Stimulated activated CD4-positive, alpha-beta T cell treated with anti-CD3 and anti-CD28 coated beads, Interleukin-4, amount 100 ng/mL, for 48 hours (primary cell): ENCODE measurements around the gene CSTPP1.
"Not testable (repeated sequence)": the region's sequence is repeated elsewhere in the genome, so short reads cannot be mapped to it uniquely, and the experiment has no call there.

Experiments
- DNase-seq, 2 donors: peaks; one replicate each; pipeline ENCODE4 v3.0.0-alpha.2; 2020; ENCODE audit warnings: low read depth in 2 of 2

Gene CSTPP1

DNA sequence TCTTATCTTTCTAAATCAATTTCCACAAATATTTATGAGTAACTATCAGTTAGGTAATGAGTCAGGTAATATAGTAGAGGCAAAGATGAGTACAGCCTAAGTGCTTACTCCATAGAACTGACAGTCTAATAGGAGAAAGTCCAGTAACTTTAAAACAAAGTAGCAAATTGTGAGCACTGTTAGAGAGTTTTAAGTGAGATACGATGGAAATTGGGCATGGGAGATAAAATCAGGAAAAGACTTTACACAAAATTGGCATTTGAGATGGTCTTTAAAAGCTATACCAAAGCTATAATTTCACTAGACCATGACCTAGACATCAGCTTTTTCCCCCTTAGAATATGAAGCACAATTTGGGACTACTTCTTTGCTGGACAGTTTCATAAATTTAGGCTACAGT is 113.7 kb downstream of the CSTPP1 start:
- DNase-seq = no peak

DNA sequence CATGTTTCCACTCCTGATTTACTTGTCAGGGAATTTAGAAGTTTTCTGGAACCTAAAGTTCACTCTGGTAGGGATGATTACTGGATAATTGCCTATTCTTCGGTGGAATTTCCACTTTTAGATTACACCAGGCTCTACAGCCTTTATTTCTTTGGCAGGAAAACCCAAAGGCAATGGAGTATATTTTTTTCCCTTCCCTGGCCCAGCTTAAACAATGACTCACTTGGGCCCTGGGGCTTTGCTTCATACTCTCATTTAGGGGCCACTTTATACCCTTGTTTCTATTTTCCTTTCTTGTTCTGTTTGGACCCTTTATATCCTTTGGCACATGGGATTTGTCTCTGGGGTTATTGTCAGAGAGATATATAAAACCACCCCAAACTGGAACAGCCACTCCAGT is 114.7 kb downstream of the CSTPP1 start:
- no peak for DNase-seq

DNA sequence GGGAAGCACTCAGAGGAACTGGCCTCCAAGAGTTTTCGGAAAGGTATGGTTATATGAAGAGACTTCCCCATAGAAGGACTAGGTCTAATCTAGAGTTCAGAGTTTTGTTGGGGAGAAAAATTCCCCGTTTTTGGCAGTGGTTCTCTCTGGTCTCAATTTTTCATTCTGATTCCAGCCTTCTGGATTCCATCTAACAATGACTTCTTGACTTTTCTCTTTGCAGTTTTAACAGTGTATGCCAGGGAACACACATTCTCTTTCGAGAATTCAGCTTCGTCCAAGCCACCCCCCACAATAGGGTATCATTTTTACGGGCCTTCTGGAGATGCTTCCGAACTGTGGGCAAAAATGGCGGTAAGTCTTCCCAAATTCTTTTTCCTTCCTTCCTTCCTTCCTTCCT is 115.6 kb downstream of the CSTPP1 start:
- no peak for DNase-seq

DNA sequence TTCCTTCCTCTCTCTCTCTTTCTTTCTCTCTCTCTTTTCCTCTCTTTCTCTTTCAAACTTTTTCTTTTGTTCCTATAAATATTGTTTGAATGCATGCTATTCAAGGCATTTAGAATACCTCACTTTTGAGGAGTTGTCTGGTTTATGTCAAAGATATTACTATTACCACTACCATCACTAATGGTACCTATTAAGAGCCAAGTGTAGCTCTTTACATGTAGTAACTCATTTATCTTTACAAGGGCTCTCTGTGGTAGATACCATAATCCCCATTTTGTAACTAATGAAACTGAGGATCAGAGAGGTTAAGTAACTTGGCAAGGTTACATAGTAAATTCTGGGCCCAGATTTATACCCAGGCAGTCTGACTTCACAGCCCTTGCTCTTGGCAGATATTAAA is 116.0 kb downstream of the CSTPP1 start:
- no peak for DNase-seq

DNA sequence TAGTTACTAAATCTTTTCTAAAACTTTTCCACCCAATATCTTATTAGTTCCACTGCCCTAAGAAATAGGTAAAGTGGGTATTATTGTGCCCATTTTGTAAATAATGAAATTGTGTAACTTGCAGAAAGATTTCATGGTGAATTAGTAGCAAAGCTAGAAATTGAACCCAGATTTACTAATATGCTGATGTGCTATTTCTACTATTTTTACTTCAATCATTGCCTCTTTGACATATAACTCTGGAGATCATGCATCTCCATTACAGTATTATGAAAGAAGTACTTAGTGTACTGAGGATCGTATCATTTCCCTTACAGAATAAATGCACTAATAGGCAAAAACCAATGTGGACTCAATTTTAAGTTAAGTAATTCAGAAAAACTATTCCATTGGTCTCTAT is 119.0 kb downstream of the CSTPP1 start:
- no peak for DNase-seq

DNA sequence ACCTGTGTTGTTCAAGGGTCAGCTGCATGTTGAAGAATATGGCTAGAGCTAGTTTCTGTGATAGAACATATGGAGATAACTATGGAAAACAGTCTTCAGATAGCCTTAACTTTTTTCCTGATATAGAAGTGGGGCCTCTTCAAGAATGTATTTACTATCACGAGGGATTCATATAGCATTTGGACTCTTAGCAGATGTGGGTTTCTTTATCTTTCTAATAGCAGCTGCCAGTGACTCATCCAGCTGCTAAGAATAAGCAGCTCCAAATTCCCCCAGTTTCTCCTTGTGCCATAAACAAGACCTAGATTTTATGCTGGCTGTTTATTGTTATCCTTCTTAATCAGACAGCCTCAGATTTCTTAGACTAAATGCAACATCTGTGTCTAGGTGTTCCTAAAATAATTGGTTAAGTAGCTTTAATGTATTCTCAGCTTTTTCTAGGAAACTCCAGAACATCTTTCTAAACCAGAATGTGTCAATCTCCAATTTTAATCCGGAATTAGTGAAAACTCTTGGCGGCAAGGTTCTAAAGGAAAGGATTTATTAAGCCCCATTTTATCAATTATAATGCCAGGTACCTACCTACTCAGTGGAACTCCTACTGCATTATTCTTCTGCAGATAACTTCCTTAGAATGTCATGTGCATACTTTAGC is 119.8 kb downstream of the CSTPP1 start:
- DNase-seq = no peak

DNA sequence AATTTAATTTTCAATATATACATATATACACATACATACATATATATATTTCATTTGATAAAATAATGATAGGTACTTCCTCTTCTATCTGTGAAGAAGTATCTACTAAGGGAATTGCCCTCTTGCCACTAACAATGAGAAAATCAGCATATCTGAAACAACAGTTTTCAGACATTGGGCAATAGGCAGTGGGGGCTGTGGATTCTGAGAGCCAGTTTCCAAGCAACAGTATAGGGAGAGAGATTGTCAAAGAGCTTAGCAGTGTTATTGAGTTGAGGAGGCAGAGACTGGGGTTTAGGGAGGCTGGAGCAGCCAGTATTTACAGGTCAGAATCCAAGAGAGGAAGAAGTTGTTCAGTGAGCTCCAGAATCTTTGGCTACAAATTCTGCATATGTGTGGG is 120.8 kb downstream of the CSTPP1 start:
- DNase-seq = no peak

DNA sequence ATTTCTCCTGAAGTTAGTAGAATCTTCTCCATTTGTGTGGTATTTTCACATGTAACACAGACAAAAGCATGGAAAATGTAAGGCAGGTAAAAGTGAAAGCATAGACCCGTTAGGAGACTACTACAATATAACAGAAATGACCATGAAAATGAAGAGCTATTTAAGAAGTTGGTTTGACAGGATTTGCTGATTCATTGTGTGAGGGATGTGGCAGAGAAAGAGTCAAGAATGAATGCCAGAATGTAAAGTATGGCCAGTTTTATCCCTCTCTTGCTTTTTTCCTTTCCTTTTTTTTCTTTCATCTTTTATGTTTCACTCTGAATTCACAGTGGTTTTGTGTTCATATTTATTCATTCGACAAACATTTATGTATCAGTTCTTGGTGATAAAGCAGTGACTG is 124.2 kb downstream of the CSTPP1 start:
- no peak for DNase-seq

DNA sequence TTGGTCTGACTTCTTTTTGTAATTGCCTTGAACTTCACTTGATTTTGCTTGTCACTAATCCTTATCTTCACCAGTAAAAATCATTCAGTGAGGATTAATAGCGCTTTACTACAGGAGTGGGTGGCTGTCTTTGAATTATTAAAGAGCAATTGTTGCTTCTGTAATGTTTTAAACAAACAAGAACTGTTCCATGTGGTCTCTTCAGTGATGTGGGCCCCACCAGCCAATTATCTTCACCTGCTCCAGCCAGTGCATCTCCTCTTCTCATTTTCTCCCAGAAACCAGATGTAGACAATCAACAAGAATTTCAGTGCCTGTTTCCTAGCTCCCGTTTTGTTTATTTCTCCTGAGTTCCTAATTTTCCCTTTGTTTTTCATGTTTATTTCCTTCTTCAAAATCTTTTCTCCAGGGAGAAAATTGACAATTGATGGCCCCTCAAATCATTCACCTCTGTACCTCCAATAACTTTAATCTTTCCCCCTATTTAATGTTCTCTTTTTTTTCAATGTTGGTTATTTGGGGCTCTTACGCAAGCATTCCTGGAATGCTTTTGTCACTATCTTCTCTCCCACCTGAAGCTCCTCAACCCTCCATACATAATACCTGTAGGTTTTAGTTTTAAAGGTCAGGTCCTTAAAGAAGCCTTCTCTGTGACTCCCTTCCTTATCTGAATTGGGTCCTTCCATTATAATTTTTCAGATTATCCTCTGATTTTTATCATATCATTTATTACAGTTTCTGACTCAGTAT is 125.0 kb downstream of the CSTPP1 start:
- no peak for DNase-seq

DNA sequence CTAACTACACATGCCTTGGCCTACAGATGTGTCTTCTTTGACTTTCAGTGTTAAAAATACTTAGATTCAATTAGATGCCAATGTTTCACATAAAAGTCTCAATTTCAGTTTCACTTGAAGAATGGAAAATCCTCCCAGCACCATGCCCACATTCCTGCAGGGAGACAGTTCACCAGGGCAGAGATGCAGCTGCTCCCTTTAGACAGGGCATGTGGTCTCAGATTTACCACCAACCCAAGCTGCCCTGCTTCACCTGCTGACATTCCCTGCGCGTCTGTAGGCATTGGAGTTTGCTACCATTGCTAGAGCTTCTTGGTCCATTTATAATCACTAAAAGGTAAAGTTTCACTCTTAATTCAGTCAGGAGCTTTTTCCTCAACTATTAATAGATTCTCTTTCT is 126.2 kb downstream of the CSTPP1 start:
- no peak for DNase-seq

DNA sequence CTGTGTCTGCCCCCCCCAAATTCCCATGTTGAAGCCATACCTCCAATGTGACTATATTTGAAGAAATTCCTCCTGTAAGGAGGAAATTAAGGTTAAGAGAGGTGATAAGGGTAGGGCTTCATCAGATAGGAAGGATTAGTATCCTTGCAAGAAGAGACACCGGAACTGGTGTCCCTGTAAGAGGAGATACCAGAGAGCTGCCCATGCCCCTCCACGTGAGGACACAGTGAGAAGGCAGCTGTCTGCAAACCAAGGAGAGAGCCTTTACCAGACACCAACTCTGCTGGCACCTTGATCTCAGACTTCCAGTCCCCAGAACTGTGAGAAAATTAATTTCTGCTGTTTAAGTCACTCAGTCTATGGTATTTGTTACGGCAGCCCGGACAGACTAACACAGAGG is 130.8 kb downstream of the CSTPP1 start:
- no peak for DNase-seq

DNA sequence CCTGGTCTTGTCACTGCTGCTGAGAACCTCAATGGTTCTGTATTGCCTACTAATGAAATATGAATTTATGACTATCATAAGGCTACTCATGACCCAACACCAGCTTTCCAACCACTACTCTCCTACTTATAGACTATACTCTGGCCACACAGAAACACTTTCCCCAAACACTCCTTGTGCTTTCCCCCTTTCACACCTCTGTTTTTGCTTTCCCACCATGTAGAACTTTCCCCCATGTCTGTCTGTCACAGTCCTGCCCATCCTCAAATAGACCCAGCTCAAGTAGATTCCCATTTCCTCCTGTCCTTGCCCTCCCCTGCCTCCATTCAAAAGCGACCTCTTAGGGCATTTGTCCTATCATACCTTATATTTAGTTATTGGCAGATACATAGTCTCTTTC is 134.2 kb downstream of the CSTPP1 start:
- no peak for DNase-seq

DNA sequence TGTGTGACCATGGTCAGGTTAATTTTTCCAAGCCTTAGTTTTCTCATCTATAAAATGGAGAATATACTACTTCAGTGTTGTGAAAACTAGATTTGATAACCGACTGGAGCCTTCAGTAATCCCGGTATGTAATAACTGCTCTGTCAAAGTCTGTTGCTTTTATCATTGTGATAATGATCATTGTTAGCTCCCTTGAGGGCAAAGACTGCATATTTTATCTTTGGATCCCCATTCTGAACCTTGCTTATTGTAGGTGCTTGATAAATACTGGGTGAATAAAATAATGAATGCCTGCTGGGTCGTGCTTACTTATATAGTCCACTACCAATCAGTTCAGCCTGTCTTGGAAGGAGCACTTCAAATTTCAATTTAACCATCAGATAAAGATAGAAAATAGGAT is 134.8 kb downstream of the CSTPP1 start:
- DNase-seq = no peak

DNA sequence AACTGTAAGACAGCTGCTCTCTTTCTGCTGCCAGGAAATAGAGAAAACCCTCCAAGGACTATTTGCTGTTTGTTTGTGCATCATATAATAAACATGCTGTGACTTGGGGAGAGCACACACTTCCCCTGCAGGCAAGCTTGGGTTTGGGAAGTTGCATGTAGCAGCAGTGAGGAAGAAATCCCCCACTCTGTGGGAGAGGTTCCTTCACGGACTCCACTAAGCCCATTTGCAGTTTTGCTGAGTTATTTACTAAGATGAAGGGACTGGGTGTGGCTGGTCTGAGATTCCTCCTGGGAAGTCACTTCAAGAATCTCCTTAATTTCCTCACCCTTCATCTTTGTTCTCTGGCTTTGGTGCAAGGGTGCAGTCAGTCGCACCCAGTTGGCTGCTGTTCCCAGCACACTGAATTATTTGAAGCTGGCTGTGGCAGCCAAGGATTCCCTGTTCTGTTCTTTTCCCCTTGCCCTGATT is 135.3 kb downstream of the CSTPP1 start:
- DNase-seq = no peak

DNA sequence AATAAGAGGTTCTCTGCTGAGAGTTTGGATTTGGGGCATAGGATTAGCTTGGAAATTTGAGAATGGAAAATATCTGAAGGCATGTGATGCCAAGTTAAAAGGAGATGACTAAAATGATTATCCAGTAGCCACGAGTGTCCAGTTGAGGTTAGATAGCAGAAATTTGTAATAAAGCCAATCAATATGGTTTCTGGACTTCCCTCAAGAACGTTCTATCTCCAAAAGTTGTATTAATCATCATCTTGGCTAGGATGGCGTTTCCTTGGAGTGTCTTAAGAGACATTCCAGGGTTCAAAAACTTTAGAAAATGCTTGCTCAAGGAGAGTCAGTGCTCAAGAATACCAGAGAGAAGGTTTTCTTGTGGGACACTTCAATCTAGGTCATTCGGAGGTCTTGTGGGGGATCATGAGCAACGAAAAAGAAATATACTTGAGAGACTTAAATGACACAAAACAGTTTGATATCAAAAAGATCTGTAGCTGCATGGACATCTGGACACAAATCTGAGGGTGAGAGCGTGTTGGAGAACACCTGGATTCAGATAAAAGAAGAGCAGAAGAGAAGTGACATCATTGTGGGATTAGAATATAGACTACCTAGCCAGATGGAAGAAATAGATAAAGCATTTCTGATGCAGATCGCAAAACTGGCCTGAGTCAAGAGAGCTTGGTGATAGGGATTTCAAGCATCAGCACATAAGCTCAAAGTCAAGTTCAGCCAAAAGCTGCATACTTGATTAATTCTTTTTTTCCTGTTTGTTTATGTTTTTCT is 142.4 kb downstream of the CSTPP1 start:
- no peak for DNase-seq

DNA sequence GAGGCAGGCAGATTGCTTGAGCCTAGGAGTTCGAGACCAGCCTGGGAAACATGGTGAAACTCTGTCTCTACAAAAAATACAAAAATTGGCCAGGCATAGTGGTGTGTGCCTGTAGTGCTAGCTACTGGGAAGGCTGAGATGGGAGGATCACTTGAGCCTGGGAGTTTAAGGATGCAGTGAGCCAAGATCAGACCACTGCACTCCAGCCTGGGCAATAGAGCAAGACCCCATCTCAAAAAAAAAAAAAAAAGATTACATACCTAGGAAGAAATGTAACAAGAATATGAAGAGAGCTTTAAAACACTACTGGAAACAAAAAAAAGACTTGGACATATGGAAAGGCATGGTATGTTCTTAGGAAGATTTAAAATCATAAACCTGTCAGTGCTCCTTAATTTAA is 144.2 kb downstream of the CSTPP1 start:
- DNase-seq = not testable (repeated sequence)

DNA sequence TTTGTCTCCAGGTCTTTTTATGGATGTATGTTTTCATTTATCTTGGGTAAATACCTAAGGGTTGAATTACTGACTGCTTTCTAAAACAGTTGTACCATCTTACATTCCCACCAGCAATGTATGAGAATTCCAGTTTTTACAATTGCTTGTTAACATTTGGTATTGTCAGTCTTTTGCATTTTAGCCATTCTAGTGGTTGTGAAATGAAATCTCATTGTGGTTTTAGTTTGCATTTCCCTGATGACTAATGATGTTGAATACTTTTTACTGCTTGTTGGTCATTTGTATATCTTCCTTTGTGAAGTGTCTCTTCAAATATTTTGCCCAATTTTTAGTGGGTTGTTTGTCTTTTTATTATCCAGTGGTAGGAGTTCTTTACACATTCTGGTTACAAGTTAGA is 147.4 kb downstream of the CSTPP1 start:
- no peak for DNase-seq

DNA sequence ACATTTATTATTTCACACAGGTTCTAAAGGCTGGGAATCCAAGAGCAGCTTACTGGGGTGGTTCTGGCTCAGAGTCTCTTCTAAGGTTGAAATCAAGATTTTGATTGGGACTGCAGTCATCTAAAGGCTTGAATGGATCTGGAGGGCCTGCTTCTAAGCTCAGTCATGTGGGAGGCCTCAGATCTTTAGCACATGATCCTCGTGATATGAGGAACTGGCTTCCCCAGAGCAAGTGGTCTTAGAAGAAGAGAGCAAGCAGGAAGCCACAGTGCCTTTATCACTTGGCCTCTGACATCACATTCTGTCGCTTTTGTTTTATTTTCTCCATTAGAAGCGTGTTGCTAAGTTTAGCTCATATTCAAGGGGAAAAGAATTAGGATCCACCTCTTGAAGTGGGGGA is 151.2 kb downstream of the CSTPP1 start:
- DNase-seq = no peak

DNA sequence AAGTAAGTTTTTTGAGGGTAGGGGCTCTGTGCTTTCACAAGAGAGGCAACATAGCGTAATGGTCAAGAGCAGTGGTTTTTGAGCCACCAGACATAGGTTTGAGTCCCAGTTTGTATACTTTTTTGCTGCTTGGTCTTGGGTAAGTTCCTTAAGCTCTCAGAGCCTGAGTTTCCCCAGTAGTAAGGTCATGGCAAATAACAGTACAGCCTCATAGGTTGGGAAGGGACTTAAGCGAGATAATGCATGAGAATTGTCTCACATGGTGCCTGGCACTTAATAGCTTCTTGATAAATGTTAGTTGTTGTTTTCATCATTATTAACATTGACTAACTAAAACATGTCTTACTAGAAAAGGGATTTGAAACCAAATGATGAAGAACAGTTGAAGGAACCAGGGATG is 157.0 kb downstream of the CSTPP1 start:
- DNase-seq = no peak

DNA sequence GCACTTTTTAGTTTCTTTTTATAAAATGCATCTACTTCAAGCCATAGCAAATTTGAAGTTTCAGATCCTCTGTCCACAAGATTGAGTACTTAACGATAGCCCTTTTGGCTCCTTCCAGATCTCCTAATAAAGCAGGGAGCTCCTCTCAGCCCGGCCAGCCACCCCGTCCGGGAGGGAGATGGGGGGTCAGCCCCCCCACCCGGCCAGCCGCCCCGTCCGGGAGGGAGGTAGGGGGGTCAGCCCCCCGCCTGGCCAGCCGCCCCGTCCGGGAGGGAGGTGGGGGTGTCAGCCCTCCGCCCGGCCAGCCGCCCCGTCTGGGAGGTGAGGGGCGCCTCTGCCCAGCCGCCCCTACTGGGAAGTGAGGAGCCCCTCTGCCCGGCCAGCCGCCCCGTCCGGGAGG is 160.3 kb downstream of the CSTPP1 start:
- DNase-seq = not testable (repeated sequence)

DNA sequence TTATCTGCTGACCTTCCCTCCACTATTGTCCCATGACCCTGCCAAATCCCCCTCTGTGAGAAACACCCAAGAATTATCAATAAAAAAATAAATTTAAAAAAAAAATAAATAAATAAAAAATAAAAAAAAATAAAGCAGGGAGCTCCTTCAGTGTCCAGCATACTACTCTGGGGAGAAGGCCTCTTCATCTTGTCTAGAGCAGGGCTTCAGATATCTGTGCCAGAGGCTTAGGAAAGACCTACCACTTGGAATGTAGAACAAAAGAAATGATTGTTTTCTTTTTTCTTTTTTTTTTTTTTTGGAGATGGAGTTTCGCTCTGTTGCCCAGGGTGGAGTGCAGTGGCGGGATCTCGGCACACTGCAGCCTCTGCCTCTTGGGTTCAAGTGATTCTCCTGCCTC is 161.7 kb downstream of the CSTPP1 start:
- DNase-seq = not testable (repeated sequence)

DNA sequence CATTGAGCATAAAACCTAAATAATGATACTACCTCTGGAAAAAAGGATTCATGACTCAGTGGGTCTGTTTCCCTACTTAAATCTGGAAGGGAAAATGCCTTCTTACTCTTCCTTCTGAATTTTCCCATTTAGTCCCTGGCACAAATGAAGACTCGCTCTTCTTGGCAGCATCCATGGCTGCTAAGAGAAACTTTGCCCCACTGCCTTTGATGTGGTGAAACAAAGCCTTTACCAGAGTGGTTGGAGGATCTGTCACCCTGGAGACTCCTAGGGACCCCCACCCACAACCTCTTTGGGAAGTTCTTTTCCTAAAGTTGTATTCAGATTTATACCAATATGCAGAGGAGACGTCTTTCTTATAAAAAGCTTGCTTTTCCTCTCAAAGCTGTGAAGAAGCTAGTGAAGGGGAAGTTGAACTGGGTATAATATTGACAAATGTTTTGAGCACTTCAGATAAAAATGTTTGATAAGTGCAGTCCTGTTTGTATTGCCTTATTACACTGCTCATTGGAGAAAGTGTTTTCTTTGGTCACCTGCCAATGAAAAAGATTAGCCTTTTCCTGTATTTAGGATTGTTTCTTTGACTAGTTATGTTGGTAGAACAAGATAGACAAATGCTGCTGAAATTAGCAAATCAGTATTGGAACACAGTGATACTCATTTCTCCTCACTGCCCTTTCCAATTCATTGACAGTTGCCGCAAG is 162.8 kb downstream of the CSTPP1 start:
- no peak for DNase-seq
